ENCODE data around the gene SLC39A8.

DNA sequence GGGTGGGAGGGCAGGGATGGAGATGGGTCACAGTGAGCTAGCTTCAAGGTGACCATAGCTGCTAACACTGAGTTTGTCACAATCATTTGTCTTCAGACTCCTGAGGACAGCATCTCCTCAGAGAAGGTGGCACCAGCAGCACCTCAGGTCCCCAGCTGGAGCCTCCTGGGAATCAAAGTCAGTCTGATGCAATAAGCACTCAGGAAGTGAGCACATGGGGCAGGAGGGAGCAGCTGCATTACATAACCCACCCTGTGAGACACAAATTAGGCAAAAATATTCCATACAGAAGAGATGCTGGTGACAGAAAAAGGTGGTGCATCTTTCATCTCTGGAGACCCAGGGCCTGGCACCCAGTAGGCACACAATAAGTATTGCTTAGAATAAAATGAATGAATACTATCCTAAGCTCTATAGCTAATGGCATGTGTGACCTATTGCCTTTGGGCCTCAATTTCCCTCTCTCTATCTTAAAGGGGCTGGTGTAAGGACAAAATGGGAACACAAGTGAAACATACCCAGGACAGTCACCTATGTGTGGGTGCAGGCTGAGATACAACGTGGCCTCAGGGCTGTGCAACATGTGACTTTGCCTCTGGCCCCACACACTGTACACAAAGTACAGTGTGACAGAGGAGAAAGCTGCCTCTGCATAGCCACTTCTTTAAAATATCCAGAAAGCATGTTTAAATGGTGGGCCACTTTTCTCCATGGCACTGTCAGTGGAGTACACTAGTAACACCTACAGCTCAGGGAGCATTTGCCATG lies 37.1 kb downstream of the SLC39A8 start:
- TF ChIP-seq CTCF (IDR thresholded peaks at IDR 0.05; ENCODE audit: insufficient read depth, low read length): no peak
- no peak for TF ChIP-seq POLR2AphosphoS5 (IDR thresholded peaks at IDR 0.05; ENCODE audit: low read depth)
- TF ChIP-seq, protein P1, sequence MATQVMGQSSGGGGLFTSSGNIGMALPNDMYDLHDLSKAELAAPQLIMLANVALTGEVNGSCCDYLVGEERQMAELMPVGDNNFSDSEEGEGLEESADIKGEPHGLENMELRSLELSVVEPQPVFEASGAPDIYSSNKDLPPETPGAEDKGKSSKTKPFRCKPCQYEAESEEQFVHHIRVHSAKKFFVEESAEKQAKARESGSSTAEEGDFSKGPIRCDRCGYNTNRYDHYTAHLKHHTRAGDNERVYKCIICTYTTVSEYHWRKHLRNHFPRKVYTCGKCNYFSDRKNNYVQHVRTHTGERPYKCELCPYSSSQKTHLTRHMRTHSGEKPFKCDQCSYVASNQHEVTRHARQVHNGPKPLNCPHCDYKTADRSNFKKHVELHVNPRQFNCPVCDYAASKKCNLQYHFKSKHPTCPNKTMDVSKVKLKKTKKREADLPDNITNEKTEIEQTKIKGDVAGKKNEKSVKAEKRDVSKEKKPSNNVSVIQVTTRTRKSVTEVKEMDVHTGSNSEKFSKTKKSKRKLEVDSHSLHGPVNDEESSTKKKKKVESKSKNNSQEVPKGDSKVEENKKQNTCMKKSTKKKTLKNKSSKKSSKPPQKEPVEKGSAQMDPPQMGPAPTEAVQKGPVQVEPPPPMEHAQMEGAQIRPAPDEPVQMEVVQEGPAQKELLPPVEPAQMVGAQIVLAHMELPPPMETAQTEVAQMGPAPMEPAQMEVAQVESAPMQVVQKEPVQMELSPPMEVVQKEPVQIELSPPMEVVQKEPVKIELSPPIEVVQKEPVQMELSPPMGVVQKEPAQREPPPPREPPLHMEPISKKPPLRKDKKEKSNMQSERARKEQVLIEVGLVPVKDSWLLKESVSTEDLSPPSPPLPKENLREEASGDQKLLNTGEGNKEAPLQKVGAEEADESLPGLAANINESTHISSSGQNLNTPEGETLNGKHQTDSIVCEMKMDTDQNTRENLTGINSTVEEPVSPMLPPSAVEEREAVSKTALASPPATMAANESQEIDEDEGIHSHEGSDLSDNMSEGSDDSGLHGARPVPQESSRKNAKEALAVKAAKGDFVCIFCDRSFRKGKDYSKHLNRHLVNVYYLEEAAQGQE (IDR thresholded peaks at IDR 0.05; ENCODE audit: insufficient replicate concordance, low read depth): no peak

Data from HL-60 (cell line).